Measurements from ENCODE around the gene JOSD2. TPM values are rescaled to one million over a fixed set of nuclear protein-coding genes. Genes with fewer than 3 reads are reported as not detected.

The JOSD2 gene
- total RNA-seq, 1 donor, result 22.9 TPM

GRCh38 chr19:50465986-50466705 is 44.8 kb downstream of the JOSD2 start:
- DNase-seq (ENCODE audit: low read depth), result no peak
- no peak overlapping the region for H3K4me3 ChIP-seq (ENCODE audit: low read depth, low read length)
- peak; percentile 25 for TF ChIP-seq CTCF (IDR thresholded peaks at IDR 0.05; ENCODE audit: insufficient read depth, low read depth, low read length)

DNA sequence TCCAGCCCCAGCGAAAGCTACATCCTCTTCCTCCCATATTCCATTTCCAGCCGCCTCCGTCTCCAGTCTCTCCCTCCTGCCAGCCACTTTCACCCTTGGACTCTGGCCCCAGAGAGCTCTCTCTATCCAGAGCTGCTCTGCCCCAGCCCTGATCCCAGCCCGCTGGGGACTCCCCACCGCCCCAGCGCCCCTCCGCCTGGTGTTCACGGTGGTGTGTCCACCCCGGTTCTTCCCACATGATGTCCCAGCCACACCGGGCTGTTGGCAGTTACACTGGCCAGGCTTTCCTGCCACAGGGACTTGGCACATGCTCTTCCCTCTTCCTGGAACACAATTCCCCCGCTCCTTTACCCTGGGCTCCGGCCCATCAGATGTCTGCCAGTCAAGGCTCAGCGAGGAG is 46.0 kb downstream of the JOSD2 start:
- no peak for TF ChIP-seq CTCF (IDR thresholded peaks at IDR 0.05; ENCODE audit: insufficient read depth, low read depth, low read length)
- H3K4me3 ChIP-seq (ENCODE audit: low read depth, low read length), result no peak overlapping the region
- no peak for DNase-seq (ENCODE audit: low read depth)

- no peak for DNase-seq (ENCODE audit: low read depth)
- H3K4me3 ChIP-seq (ENCODE audit: low read depth, low read length), result no peak overlapping the region
- TF ChIP-seq CTCF (IDR thresholded peaks at IDR 0.05; ENCODE audit: insufficient read depth, low read depth, low read length), result no peak
These were observed 46.6 kb downstream of the JOSD2 start for GRCh38 chr19:50464348-50464747.

GRCh38 chr19:50462970-50463369 is 48.0 kb downstream of the JOSD2 start:
- no peak for TF ChIP-seq CTCF (IDR thresholded peaks at IDR 0.05; ENCODE audit: insufficient read depth, low read depth, low read length)
- no peak overlapping the region for H3K4me3 ChIP-seq (ENCODE audit: low read depth, low read length)
- no peak for DNase-seq (ENCODE audit: low read depth)

GRCh38 chr19:50461066-50461875 is 49.7 kb downstream of the JOSD2 start:
- no peak overlapping the region for H3K4me3 ChIP-seq (ENCODE audit: low read depth, low read length)
- TF ChIP-seq CTCF (IDR thresholded peaks at IDR 0.05; ENCODE audit: insufficient read depth, low read depth, low read length), result peak; percentile 92
- peak; percentile 60 for DNase-seq (ENCODE audit: low read depth)

GRCh38 chr19:50460161-50460765 is 50.7 kb downstream of the JOSD2 start:
- peak; percentile 16 for DNase-seq (ENCODE audit: low read depth)
- no peak overlapping the region for H3K4me3 ChIP-seq (ENCODE audit: low read depth, low read length)
- no peak for TF ChIP-seq CTCF (IDR thresholded peaks at IDR 0.05; ENCODE audit: insufficient read depth, low read depth, low read length)
